ENCODE data around the gene IL1RL2. TPM values are rescaled to one million over a fixed set of nuclear protein-coding genes. Genes with fewer than 3 reads are reported as not detected.

Gene IL1RL2
- total and polyA plus RNA-seq, 4 donors = 0.35 to 1.3 (median 0.82) TPM

DNA sequence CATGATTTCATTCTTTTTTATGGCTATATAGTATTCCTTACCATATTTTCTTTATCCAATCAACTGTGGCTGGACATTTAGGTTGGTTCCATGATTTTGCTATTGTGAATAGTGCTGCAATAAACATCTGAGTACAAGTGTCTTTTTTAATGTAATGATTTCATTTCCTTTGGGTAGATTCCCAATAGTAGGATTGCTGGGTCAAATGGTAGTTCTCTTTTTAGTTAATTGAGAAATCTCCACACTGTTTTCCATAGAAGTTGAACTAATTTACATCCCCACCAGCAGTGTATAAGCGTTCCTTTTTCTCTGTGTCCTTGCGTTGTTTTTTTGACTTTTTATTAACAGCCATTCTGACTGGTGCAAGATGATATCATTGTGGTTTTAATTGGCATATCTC is 65.4 kb downstream of the IL1RL2 start:
- Histone ChIP-seq H3K9ac (ENCODE audit: insufficient read depth in 1 of 2, low read length in 2 of 2) (no peak overlapping the region), H3K9me3 (ENCODE audit: control insufficient read depth in 4 of 4, insufficient read depth in 3 of 4, low read length in 3 of 4) (no peaks in the 10 kb centered on the region), H3K36me3 (ENCODE audit: control insufficient read depth in 4 of 4, insufficient read depth in 4 of 4, low read length in 4 of 4) (no peaks in the 10 kb centered on the region), H3K27ac (ENCODE audit: low read depth in 1 of 2, low read length in 1 of 2) (no peak overlapping the region), H3K4me3 (no peak overlapping the region), H3K4me1 (ENCODE audit: control insufficient read depth in 5 of 5, insufficient read depth in 5 of 5, low read length in 5 of 5) (peaks cover 0 to 9% (median 0%) of the 10 kb centered on the region in 5 donors), H3K27me3 (ENCODE audit: control insufficient read depth in 3 of 3, insufficient read depth in 3 of 3, low read length in 2 of 3) (no peaks in the 10 kb centered on the region)
- WGBS, 2 donors = 88 to 94% methylated on average over 2 of the region's 2 CpGs
- ATAC-seq (ENCODE audit: insufficient read depth, low FRiP score) = no peak
- no peak for DNase-seq
- TF ChIP-seq, protein P1, sequence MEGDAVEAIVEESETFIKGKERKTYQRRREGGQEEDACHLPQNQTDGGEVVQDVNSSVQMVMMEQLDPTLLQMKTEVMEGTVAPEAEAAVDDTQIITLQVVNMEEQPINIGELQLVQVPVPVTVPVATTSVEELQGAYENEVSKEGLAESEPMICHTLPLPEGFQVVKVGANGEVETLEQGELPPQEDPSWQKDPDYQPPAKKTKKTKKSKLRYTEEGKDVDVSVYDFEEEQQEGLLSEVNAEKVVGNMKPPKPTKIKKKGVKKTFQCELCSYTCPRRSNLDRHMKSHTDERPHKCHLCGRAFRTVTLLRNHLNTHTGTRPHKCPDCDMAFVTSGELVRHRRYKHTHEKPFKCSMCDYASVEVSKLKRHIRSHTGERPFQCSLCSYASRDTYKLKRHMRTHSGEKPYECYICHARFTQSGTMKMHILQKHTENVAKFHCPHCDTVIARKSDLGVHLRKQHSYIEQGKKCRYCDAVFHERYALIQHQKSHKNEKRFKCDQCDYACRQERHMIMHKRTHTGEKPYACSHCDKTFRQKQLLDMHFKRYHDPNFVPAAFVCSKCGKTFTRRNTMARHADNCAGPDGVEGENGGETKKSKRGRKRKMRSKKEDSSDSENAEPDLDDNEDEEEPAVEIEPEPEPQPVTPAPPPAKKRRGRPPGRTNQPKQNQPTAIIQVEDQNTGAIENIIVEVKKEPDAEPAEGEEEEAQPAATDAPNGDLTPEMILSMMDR (IDR thresholded peaks at IDR 0.05; ENCODE audit: control extremely low read depth, extremely low read depth) = no peak

DNA sequence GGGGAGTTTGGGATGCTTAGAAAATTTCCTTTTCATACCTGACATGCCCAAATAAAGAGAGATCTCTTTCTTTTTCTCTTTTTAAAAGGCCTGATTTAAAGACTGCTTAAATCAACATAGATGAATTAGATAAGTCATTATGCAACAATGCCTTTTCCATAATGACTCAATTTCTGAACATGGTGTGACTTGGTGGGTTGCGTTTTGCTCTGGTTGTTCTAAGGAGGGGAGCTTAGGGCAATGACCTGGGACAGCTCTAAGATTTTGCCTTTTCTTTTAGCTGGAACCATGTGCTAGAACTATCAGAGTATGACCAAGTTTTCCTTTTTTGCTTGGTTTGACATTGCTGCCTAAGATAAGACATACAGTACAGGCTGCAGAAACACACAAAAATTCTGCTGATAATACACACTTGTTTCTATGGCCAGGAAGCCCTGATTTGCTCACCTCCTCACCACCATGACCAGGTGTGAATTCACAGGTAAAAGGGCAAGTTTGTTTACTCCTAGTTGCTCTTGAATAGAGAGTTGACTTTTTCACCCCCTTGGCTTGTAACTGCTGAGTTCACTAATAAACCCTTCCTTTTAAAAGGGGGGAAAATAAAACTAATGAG is 66.4 kb downstream of the IL1RL2 start:
- peaks cover 0 to 9% (median 0%) of the 10 kb centered on the region in 5 donors for H3K4me1 ChIP-seq (ENCODE audit: control insufficient read depth in 5 of 5, insufficient read depth in 5 of 5, low read length in 5 of 5)
- TF ChIP-seq, protein P1 (IDR thresholded peaks at IDR 0.05; ENCODE audit: control extremely low read depth, extremely low read depth) = no peak
- no peak overlapping the region for H3K27ac ChIP-seq (ENCODE audit: low read depth in 1 of 2, low read length in 1 of 2)
- H3K9ac ChIP-seq (ENCODE audit: insufficient read depth in 1 of 2, low read length in 2 of 2) = no peak overlapping the region
- DNase-seq = no peak
- 77 to 86% methylated on average over 1 of the region's 1 CpG for WGBS, 2 donors
- H3K4me3 ChIP-seq = no peak overlapping the region
- no peaks in the 10 kb centered on the region for H3K9me3 ChIP-seq (ENCODE audit: control insufficient read depth in 4 of 4, insufficient read depth in 3 of 4, low read length in 3 of 4)
- no peaks in the 10 kb centered on the region for H3K27me3 ChIP-seq (ENCODE audit: control insufficient read depth in 3 of 3, insufficient read depth in 3 of 3, low read length in 2 of 3)
- no peak for ATAC-seq (ENCODE audit: insufficient read depth, low FRiP score)
- H3K36me3 ChIP-seq (ENCODE audit: control insufficient read depth in 4 of 4, insufficient read depth in 4 of 4, low read length in 4 of 4) = no peaks in the 10 kb centered on the region

DNA sequence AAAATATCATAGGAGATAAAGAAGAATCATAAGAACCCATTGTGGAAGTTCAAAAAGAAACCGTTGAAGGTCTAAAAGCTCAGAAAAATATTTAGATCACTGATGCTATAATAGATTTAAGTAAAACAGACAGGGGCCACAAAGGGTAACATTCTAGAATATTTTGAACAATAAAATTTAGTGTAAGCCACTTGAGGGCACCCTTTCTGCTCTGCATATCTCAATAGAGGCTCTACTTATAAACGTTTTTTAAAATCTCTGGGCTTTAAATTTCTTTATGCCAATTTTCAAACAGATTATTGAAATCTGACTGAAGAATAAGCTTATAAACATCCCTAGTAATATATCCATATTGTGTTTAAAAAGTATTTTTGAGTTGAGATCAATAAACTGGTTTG is 66.9 kb downstream of the IL1RL2 start:
- no peak for DNase-seq
- Histone ChIP-seq H3K4me1 (ENCODE audit: control insufficient read depth in 5 of 5, insufficient read depth in 5 of 5, low read length in 5 of 5) (peaks cover 0 to 9% (median 0%) of the 10 kb centered on the region in 5 donors), H3K27ac (ENCODE audit: low read depth in 1 of 2, low read length in 1 of 2) (no peak overlapping the region), H3K9ac (ENCODE audit: insufficient read depth in 1 of 2, low read length in 2 of 2) (no peak overlapping the region), H3K27me3 (ENCODE audit: control insufficient read depth in 3 of 3, insufficient read depth in 3 of 3, low read length in 2 of 3) (no peaks in the 10 kb centered on the region), H3K4me3 (no peak overlapping the region), H3K36me3 (ENCODE audit: control insufficient read depth in 4 of 4, insufficient read depth in 4 of 4, low read length in 4 of 4) (no peaks in the 10 kb centered on the region), H3K9me3 (ENCODE audit: control insufficient read depth in 4 of 4, insufficient read depth in 3 of 4, low read length in 3 of 4) (no peaks in the 10 kb centered on the region)
- WGBS, 2 donors = 40 to 45% methylated on average over 2 of the region's 2 CpGs
- TF ChIP-seq, protein P1 (IDR thresholded peaks at IDR 0.05; ENCODE audit: control extremely low read depth, extremely low read depth) = no peak
- no peak for ATAC-seq (ENCODE audit: insufficient read depth, low FRiP score)

DNA sequence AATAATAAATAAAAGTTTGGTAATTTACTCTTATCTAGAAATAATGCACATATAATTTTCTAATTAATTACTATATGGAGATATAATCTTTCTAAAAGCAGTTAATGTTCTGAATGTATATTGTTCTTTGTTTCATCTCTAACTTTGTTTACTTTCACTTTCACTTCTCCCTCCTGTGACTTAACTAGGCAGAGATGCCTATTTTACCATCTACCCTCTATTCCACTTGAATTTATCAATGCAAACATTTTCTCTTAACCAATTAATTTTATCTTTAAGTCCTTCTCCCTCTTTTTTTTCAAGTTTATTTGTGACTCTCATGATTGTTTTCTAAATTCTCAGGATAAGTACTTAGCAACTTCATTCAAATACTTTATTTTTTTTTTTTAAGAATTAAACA is 69.5 kb downstream of the IL1RL2 start:
- Histone ChIP-seq H3K36me3 (ENCODE audit: control insufficient read depth in 4 of 4, insufficient read depth in 4 of 4, low read length in 4 of 4) (no peaks in the 10 kb centered on the region), H3K4me1 (ENCODE audit: control insufficient read depth in 5 of 5, insufficient read depth in 5 of 5, low read length in 5 of 5) (peaks cover 0 to 5% (median 0%) of the 10 kb centered on the region in 5 donors), H3K9me3 (ENCODE audit: control insufficient read depth in 4 of 4, insufficient read depth in 3 of 4, low read length in 3 of 4) (no peaks in the 10 kb centered on the region), H3K27ac (ENCODE audit: low read depth in 1 of 2, low read length in 1 of 2) (no peak overlapping the region), H3K9ac (ENCODE audit: insufficient read depth in 1 of 2, low read length in 2 of 2) (no peak overlapping the region), H3K27me3 (ENCODE audit: control insufficient read depth in 3 of 3, insufficient read depth in 3 of 3, low read length in 2 of 3) (no peaks in the 10 kb centered on the region), H3K4me3 (no peak overlapping the region)
- ATAC-seq (ENCODE audit: insufficient read depth, low FRiP score) = no peak
- DNase-seq = peak in 1 of 3 donors; percentile 39
- TF ChIP-seq, protein P1 (IDR thresholded peaks at IDR 0.05; ENCODE audit: control extremely low read depth, extremely low read depth) = no peak
